Activated T-cell treated with anti-CD3 and anti-CD28 coated beads for 48 hours (primary cell): ENCODE measurements around the gene MEMO1.
"Not testable (repeated sequence)": the region's sequence is repeated elsewhere in the genome, so short reads cannot be mapped to it uniquely, and the experiment has no call there.

Experiments used
- DNase-seq: peaks from one replicate; pipeline ENCODE4 v3.0.0-alpha.2; 2020; ENCODE audit warnings: low read depth

Gene MEMO1

DNA sequence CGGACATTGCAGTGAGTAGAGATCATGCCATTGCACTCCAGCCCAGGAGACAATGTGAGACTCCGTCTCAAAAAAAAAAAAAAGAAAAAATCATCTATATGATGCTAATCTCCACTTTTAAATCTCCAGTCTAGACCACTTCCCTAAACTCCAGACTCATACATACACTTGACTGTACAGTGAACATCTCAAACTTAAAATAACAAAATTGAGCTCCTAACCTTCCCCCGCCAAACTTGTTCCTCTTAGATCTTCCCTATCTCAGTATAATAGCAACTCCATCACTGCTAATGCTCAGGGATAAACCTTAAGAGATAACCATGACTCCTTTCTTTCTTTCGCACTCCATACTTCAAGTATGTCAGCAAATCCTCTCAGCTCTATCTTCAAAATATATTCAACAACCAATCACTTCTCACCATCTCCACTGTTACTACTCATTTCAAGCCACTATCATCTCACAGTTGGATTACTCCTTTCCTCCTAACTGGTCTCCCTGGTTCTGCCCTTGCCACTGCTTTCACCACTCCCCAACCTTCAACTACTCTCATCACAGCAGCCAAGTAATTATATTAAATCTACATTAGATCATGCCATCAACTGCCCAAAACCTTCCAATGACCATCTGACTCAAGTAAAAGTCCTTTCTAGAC, 12.0 kb downstream of the MEMO1 start:
- no peak for DNase-seq

DNA sequence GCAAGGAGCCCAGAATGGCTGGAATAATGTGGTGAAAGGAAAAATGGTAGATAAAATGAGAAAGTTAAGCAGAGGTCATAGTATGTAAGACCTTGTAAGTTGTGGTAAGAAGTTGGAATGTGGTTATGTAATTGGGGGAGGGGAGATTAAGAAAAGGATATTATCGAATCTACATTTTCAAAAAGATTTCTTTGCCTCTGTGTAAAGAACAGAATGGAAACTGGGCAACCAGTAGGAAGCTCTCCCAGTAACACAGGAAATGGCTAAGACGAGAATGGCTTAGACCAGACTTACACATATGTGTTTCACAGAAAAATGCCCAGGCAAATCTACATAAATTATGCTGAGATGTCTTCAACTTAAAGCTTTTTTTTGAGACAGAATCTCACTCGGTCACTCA, 13.2 kb downstream of the MEMO1 start:
- no peak for DNase-seq

DNA sequence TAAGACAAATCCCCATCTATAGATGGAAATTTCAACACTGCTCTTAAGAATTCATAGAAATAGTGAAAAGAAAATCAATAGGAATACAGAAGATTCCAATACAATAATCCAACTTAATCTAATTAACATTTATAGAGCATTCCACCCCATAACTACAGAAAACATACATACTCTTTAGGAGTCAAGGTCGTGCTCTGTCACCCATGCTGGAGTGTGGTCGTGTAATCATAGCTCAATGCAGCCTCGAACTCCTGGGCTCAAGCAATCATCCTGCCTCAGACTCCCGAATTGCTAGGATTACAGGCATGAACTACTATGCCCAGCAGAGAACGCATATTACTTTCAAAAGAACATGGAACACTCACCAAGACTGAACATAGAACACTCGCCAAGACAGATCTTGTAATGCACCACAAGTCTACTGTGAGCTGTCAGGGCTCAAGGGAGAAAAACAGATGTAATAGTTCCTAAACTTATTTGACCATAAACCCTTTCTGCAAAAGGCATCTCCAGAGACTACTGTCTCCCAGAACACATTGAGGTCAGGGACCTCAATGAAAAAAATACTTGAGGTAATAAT, 14.1 kb downstream of the MEMO1 start:
- DNase-seq, result no peak

DNA sequence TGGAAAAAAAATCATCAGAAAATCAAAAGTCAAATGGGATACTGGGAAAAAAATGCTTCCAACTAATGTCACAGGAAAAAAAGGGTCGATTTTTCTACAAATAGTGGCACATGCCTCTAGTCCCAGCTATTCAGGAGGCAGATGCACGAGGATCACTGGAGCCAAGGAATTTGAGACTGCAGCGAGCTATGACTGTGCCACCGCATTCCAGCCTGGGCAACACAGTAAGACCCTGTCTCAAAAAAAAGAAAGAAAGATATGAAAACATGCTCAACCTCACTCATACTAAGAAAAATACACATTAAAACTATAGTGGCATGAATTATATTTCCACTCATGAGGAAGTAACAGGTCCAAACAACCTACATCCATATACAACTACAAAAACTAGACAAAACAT, 17.9 kb downstream of the MEMO1 start:
- no peak for DNase-seq

DNA sequence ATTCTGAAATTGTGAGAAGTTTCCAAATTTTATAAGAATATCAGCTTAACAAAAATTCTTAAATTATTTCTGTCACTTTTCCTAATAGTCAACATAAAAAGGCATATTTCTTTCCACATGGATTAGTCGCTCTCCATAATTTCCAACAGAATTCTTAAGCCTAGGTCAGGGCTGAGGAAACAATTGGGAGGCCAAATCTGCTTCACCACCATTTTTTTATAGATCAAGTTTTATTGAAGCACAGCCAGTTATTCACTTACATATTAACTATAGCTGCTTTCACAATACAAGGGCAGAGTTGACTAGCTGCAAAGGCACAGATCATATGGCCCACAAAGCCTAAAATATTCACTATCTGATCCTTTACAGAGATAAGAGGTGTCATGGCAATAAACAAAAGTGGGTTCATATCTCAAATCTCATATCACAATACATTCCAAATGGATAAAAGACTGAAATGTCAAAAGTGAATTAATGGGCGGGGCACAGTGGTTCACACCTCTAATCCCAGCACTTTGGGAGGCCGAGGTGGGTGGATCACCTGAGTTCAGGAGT, 18.7 kb downstream of the MEMO1 start:
- no peak for DNase-seq

DNA sequence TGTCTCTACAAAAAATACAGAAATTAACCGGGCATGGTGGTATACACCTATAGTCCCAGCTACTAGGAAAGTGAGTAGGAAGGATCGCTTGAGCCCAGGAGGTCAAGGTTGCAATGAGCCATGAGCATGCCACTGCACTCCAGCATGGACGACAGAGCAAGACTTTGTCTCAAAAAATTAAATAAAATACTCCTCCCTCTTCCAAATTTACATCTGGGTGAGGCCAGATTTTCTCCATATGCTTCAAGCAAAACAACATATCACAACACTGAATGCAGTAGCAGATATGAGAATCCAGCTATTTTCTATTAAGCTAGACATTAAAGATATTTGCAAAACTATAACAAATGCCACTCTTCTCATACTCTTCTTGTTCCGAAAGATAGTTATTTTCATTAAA, 20.9 kb downstream of the MEMO1 start:
- no peak for DNase-seq

DNA sequence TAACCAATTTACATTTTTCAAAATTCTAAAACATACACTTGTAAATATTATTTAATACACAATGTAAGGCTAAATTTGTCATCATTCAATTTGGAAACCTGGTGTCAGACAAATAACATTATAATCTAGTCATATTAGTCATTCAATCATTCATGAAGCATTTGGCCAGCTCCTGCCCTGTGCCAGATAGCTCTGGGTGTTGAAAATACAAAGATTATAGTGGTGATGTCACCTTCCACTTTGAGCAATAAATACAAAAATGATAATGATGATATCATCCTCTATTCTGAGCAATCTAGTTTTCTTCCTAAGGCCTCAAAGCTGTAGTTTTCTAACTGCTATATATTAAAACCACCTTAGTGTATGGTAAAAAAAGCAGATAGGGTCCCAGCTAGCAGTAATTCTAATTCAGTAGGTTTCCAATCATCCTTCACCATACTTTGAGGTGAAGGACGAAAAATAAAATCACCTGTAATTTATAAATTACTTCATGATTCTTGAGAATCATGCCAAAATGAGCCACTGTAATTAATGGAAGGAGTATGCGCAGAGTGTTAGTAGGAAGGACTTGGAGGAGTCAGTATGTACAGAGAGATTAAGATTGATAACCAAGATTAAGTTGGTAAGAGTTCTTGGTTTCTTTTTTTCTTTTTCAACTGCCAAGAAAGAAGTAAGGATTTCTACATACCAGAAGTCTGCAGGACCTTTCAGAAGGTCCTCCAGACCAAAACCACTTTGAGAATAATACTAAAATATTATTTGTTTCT, 23.2 kb downstream of the MEMO1 start:
- no peak for DNase-seq

DNA sequence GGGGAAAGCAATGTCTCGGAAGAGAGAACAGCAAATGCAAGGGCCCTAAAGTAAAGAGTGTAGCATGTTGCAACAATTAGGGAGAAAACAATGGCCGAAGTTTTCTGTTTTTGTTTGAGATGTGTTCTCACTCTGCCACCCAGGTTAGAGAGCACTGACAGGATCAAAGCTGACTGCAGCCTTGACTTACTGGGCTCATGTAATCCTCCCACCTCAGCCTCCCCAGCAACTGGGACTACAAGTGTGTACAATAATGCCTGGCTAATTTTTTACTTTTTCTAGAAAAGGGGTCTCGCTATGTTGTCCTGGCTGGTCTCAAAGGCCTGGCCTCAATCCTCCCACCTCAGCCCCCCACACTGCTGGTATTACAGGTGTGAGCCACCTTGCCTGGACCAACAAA, 23.9 kb downstream of the MEMO1 start:
- no peak for DNase-seq

DNA sequence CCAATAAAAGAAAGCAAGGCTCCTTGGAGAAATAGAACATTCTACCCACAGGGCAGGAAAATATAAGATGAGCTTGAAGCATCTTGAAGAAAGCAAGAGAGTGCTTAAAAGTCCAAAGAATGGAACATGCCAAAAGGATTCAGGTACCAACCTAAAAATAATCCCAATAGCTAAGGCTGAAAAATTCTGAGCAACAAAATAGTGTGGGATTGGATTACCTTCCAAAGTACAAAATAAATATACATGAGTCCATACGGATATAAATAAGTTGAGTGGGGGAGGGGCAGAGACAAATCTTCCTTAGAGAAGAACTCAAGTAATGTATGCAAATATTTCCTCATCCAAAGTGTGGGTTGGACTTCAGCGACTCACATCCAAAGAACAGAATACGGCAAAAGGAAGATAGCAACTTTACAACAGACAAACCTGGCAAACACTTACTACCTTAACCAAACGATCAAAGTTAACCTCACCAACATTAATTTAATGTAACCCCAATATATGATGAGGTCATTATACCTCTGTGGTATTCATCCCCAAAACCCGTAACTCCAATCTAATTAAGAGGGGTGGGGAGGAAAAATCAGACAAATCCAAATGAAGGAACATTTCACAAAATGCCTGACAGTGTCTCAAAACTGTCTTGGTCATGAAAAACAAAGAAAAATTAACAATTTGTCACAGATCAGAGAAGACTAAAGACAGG, 26.9 kb downstream of the MEMO1 start:
- no peak for DNase-seq

DNA sequence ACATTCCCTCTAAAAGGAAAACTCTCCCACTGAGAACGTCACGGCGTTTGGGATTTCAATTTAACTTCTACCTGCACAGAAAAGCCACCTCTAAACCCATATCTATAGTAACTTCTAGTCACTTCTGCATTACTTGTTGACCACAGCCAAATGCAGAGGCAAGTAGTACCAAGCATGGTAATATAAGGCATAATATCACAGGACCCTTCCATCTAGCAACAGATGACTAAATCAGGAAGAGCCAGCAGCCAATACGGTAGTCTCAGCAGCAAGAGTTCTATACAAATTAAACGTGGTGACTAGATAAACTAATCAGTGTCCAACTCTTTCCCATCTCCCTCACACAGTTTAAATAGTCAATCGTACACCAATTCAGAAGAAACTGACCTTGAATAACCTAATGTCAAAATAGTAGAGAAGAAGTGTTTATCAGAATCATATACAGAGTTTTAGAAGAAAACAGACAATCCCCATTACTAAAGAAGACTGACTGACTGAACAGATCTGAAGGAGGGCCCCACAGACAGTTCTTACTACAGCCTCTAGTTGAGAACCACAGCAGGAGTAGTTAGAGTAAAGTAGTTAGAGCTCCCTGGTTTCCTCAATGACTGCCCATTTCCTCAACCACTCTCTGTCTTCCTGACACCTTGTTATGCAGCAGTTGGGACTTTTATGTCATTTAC, 30.0 kb downstream of the MEMO1 start:
- DNase-seq, result no peak

DNA sequence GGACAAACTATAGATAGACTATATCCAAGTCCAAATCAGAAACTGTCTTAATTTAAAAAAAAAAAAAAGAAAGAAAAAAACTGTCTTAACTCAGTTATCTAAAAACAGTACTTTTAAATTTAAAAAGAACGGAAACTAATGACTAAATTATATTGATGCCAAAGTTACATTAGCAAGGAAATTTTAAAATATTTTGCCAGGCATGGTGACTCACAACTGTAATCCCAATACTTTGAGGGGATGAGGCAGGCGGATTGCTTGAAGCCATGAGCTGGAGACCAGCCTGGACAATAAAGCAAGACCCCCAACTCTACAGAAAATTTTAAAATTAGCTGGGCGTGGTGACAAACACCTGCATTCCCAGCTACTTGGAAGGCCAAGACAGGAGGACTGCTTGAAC, 30.9 kb downstream of the MEMO1 start:
- DNase-seq, result no peak

DNA sequence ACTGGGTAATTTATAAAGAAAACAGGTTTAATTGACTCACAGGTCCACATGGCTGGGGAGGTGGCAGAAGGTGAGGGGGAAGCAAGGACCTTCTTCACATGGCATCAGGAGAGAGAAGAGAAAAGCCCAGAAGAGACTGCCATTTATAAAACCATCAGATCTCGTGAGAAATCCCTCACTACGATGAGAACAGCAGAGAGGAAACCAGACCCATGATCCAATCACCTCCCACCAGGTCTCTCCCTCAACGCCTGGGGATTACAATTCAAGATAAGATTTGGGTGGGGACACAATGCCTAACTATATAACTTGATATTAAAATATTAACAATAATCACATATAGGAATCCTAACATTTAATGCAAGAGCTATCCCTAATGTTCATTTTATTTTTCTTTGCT, 31.8 kb downstream of the MEMO1 start:
- no peak for DNase-seq

DNA sequence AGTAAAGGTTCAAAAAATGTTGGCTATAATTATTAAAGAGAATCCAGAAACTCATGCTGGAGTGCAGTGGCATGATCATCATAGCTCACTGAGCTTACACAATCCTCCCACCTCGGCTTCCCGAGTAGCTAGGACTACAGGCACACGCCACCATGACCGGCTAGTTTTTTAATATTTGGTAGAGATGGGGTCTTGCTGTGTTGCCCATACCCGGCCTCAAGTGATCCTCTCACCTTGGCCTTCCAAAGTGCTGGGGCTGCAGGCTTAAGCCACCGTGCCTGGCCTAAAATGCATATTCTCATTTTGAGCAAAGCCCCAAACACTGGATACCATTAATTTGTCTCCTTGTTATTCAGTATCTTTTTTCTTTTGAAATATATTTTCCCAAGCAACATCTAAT, 32.4 kb downstream of the MEMO1 start:
- no peak for DNase-seq

DNA sequence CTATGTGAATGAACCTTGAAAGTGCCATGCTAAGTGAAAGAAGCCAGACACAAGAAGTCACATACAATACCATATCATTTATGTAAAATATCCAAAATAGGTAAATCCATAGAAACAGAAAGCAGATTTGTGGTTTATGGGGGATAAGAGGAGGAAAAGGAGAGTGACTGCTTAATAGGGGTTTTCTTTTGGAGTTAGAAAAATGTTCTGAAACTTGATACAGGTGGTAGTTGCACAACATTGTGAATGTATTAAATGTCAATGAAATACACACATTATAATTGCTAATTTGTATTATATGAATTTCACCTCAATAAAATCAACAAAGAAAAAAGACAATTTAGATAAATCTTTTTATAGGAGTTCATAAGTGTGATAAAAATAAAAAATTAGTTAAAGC, 37.1 kb downstream of the MEMO1 start:
- no peak for DNase-seq

DNA sequence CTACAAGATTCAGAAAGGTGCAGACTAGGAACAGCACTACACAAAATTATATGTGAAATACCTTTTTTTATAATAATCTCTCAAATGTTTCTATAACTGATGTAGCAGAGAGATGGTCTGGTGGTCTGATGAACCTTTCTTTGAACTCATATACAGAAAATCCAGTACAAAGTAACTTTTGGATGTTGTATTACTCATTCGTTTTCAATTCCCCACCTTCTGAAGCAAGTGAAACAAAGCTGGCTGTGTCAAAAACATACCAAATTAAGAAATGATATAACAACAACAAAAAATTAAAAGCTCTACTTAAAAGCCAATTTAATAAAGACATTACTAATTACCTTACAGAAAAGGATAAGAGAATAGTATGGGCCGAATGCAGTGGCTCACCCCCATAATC, 38.7 kb downstream of the MEMO1 start:
- no peak for DNase-seq

DNA sequence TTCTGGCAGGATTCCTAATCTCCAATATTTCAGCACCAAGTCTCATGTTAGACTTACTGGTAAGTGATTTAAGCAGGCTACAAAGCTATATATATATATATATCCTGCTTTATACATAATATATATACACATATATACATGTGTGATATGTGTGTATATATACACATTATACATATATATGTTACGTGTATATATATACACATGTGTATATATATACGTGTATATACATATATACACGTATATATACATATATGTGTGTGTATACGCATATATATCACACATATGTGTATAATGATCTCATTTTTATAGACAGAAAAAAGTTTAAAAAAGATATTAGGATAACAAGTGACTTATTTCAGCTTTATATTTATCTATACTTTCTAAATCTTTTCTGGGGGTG, 41.6 kb downstream of the MEMO1 start:
- DNase-seq, result no peak

DNA sequence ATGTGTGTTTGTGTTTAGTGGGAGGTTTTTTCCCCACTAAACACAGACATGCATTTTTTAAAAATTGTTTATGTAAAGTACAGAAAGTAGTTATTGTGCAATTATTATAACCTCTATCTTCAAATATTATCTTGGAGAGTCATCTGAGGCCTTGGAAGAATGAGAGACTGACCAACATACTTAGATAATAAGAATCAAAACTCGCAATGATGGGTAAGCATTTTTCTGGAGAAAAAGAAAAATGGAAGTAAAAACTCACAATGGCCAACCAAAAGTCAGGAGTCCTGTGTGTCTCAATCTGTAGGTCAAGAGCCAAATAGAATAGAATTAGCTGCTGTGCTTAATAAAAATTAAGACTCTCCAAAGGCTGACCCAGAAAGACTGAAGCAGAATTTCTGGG, 43.0 kb downstream of the MEMO1 start:
- DNase-seq, result no peak

DNA sequence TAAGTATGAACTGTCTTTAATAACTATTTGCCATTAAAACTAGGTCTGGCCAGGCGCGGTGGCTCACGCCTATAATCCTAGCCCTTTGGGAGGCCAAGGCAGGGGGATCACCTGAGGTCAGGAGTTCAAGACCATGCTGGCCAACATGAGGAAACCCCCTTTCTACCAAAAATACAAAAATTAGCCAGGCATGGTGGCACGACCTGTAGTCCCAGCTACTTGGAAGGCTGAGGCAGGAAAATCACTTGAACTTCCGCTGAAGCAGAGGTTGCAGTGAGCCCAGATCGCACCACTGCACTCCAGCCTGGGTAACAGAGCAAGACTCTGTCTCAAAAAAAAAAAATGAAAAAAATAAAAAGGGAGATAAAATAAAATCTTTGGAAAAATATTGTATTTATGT, 44.4 kb downstream of the MEMO1 start:
- DNase-seq, result not testable (repeated sequence)

DNA sequence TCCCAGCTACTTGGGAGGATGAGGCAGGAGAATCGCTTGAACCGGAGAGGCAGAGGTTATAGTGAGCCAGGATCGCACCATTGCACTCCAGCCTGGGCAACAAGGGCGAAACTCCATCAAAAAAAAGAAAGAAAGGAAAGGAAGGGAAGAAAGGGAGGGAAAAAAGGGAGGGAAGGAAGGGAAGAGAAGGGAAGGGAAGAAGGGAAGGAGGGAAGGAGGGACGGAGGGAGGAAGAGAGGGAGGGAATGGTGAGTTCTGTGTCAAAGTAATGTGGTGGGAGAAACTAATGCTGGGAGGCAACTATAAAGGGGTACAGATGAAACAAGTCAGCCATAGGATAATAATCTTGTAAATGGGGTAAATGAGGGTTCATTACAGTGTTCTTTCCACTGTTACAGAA, 45.7 kb downstream of the MEMO1 start:
- DNase-seq, result no peak

DNA sequence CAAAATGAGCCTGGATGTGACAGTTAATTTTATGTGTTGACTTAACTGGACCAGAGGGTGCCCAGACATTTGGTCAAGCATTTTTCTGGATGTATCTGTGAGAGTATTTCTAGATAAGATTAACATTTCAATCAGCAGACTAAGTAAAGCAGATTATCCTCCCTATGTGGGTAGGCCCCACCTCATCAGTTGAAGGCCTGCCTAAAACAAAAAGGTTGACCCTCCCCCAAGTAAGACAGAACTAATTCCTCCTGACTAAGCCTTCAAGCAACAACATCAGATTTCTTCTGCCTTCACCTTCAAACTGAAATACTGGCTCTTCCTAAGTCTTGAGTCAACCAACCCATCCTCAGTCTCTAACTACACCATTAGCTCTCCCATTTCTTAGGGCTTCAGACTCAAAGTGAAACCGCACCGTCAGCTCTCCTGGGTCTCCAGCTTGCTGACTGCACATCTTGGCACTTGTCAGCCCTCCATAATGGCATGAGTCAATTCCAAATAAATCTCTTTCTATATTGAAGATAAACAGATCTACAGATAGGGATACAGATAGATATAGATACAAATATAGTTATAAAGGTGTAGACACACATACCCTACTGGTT, 47.9 kb downstream of the MEMO1 start:
- peak; percentile 37 for DNase-seq

DNA sequence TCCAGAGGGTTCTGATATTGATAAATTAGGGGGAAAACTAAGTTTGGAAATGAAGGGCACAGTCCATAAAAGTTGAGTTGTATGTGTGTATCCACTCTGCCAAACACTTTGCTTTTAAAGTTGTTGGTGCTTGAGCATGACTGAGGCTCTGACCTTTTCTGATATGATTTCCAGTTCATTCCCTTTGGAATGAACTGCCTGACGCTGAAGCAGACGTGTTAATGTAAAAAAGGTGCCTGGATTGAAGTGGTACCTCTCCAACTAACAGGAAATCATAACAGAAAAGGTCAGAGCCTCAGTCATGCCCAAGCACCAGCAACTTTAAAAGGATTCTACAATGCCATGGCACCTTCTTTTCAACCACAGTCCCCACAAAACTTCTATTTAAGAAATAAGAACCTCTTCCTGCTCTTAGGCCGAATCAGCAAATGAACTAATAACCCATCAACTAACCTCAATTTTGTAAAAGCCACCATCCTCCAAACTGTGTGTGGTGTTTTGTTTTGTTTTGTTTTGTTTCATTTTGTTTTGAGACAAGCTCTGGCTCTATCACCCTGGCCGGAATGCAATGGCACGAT, 52.6 kb downstream of the MEMO1 start:
- no peak for DNase-seq
